Large intestine (tissue), 3 donors: Measurements from ENCODE around the gene PRRX2. TPM values are rescaled to one million over a fixed set of nuclear protein-coding genes. Genes with fewer than 3 reads are reported as not detected.

Experiments used
- DNase-seq, 2 donors: peaks; one replicate each; pipeline versions ENCODE4 v3.0.0 to v3.0.0-alpha.2; 2013
- H3K27ac ChIP-seq: one replicate; pipeline ENCODE4 v1.5.1; 2013; ENCODE audit warnings: low read length
- H3K27me3 ChIP-seq: 2 replicates; pipeline ENCODE4 v1.6.1; 2013; ENCODE audit warnings: low read length; ENCODE audit not compliant: control insufficient read depth, insufficient read depth
- H3K36me3 ChIP-seq: 2 replicates; pipeline ENCODE4 v1.6.1; 2013; ENCODE audit warnings: low read length; ENCODE audit not compliant: control insufficient read depth, insufficient read depth
- H3K4me1 ChIP-seq: one replicate; pipeline ENCODE4 v1.6.1; 2013; ENCODE audit warnings: low read length; ENCODE audit not compliant: control insufficient read depth, insufficient read depth
- H3K4me3 ChIP-seq: one replicate; pipeline ENCODE4 v1.5.1; 2013; ENCODE audit warnings: low read length
- H3K9me3 ChIP-seq: one replicate; pipeline ENCODE4 v1.6.1; 2013; ENCODE audit warnings: mild to moderate bottlenecking, low read depth, low read length, moderate library complexity; ENCODE audit not compliant: control insufficient read depth
- WGBS: methylation state at CpG from one replicate; pipeline ENCODE4 v1.1.5; 2013; ENCODE audit warnings: low lambda C conversion rate; ENCODE audit not compliant: insufficient coverage; 5-methylcytosine and 5-hydroxymethylcytosine counted together
- polyA plus RNA-seq: library from polyadenylated mRNA; unstranded; fragments of 120-200 nt; gene quantifications from one replicate; pipeline ENCODE4 v1.2.1, GENCODE V29; 2013

Gene PRRX2
- polyA plus RNA-seq, 1 donor, result 1.6 TPM

DNA sequence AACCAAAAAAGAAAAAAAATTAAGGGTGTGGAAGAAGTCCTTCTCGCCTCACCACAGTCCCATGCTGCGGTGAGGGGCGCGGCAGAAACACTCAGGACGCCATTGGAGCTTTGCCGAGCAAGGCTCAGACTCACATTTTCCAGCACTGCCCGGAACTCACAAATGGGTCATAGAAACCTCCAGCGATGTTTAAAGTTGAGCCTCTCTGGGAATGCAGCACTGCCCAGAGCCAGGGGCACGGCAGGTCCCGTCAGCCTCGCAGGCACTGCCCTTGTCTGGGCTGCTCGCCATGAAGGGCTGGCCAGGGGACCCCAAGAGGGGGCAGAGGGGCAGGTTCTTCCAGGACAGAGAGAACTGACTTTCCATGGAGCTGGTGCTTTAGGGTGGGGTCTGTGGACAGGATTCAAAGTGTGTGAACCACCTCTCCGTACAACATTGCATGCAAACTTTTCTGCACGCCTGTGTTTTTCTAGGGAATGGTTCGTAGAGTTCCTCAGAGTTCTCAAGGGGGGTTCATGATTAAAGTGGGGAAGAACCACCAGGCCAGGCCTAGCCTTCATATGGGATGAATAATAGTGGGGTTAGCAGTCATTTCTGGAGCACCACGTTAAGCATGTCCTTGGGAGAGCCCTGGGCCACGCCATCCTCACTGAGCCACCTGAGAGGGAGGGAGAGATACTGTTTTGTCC, 38.4 kb downstream of the PRRX2 start:
- DNase-seq, result no peak
- no peak overlapping the region for H3K4me3 ChIP-seq
- WGBS, result no CpG with 5 or more reads among the region's 17 CpGs
- peaks cover 6% of the 10 kb centered on the region for H3K4me1 ChIP-seq
- H3K27me3 ChIP-seq, result peaks cover 13% of the 10 kb centered on the region
- H3K27ac ChIP-seq, result no peak overlapping the region
- no peaks in the 10 kb centered on the region for H3K9me3 ChIP-seq
- H3K36me3 ChIP-seq, result no peaks in the 10 kb centered on the region

DNA sequence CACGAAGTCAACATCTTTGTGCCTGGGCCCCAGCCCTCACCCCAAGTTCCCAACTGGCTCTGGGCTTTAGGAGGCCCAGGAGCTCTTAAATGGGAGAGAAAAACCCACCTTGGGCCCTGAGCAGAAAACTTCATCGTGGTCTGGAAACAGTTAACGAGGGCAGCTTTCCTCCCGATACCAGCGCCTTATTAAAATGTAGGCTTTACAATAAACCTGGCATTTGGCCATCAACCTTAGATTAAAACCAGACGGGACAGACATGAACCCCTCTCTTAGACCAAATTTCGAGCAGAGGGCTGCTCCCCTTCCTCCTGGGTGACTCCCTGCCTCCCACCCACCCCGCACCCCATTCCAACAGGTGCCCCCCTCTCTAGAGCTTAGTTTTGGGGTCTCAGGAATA, 39.4 kb downstream of the PRRX2 start:
- no CpG with 5 or more reads among the region's 8 CpGs for WGBS
- H3K4me3 ChIP-seq, result no peak overlapping the region
- H3K4me1 ChIP-seq, result peaks cover 6% of the 10 kb centered on the region
- H3K27me3 ChIP-seq, result peaks cover 7% of the 10 kb centered on the region
- H3K27ac ChIP-seq, result no peak overlapping the region
- DNase-seq, result no peak
- no peaks in the 10 kb centered on the region for H3K36me3 ChIP-seq
- no peaks in the 10 kb centered on the region for H3K9me3 ChIP-seq

DNA sequence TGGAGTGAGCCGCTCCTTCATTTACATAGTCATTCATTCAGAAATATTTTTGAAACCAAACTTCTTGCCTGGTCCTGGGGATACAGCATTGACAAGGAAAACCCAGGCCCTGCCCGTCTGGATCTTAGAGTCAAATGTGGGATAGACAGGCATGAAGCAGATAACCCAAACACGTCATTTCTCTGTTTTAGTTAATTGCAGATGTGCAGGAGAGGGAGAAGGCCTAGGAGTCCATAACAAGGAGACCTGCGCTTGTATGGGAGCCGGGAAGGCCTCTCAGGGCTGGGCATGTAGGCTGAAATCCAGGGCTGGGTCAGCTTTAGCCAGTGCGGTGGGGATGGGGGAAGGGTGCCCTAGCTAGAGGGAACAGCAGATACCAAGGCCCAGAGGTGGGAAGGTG, 43.3 kb downstream of the PRRX2 start:
- Histone ChIP-seq H3K36me3 (no peaks in the 10 kb centered on the region), H3K9me3 (no peaks in the 10 kb centered on the region), H3K4me3 (no peak overlapping the region), H3K27me3 (peaks cover 13% of the 10 kb centered on the region), H3K27ac (no peak overlapping the region), H3K4me1 (no peaks in the 10 kb centered on the region)
- no CpG with 5 or more reads among the region's 6 CpGs for WGBS
- DNase-seq, result no peak

DNA sequence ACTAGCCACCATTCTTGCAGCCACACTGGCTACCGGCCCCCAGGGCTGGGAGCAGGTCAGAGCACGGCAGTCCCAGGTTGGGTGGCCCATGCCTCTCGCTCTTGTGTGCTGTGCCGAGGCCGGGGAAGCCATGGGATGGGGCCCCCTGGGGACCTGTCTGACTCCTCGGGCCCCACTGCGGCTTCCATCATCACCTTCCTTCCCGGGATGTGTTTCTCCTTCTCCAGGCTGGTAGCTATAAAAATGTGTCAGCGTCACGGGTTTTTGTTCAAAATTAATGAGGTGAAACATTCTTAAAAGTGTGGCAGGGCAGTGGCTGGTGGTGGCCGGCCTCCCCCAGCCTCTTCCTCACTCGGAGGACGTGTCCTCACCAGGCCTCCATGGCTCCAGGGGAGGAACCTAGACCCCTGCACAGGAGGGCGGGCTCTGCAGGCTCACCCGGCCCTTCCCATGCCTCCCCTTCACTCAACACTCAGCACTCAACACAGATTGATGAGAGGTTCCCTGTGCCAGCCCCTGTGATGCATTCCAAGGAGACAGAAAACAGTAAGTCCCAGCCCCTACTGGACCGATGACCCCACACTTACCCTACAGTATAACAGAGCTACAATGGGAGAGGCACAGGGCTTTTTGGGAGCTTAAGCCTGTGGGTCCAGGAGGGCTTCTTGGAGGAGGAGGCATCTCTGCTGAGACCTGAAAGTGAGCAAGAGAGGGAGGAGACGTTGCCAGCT, 44.2 kb downstream of the PRRX2 start:
- Histone ChIP-seq H3K4me1 (no peaks in the 10 kb centered on the region), H3K4me3 (no peak overlapping the region), H3K27me3 (peaks cover 13% of the 10 kb centered on the region), H3K36me3 (no peaks in the 10 kb centered on the region), H3K27ac (no peak overlapping the region), H3K9me3 (no peaks in the 10 kb centered on the region)
- DNase-seq, result no peak
- WGBS, result no CpG with 5 or more reads among the region's 17 CpGs

DNA sequence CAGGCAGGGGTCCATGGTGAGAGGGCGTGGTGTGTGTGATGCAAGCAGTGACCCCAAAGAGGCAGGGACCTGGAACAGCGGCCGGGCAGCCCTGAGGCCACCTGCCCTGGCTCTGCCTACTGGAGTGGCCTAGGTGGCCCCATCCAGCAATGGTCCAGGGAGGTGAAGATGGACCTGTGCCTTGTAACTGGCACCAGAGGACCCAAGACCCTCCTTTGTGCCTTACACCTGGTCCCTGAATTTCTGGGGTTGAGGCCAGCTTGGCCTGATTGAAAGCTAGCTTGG, 44.7 kb downstream of the PRRX2 start:
- no peak overlapping the region for H3K4me3 ChIP-seq
- peaks cover 13% of the 10 kb centered on the region for H3K27me3 ChIP-seq

DNA sequence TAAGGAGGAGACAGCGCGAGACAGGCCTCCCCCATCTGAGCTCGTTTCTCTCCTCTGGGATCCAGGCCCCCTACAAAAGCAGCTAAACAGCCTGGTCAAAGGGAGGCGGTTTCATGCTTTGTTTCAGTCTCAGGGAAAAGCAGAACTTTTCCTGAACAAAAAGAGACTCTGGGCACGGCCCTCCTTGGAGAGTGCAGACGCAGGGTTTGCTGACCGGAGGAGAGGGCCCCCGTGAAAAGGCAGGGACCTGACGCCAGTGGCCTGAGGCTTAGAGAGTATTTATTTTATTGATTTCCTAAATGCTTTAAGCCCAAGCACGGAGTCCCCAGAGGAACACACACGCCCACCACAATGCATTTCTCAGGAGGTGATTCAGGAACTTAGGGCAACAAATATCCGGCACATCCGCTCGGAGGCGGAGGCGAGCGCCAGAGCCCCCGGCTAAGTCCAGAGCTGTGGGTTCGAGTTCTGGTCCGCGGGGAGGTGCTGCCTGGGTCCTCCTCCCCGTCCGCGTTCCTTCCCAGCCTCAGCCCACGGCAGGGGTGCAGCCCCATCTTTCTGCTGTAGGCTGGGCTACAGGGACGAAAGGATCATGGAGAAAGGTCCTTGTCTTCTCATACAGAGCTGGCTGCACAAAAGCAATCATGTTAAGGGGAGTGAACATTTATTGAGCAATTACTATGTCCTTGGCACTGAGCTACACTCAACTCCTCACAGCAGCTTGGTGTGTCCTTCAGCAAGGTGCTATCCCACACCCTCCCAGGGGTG, 47.4 kb downstream of the PRRX2 start:
- WGBS, result 57% methylated on average over 1 of the region's 26 CpGs

More for the DNA sequence above, 44.7 kb downstream of the PRRX2 start:
- Histone ChIP-seq H3K4me1 (no peaks in the 10 kb centered on the region), H3K9me3 (no peaks in the 10 kb centered on the region), H3K27ac (no peak overlapping the region), H3K36me3 (no peaks in the 10 kb centered on the region)
- WGBS, result no CpG with 5 or more reads among the region's 3 CpGs
- DNase-seq, result no peak

DNA sequence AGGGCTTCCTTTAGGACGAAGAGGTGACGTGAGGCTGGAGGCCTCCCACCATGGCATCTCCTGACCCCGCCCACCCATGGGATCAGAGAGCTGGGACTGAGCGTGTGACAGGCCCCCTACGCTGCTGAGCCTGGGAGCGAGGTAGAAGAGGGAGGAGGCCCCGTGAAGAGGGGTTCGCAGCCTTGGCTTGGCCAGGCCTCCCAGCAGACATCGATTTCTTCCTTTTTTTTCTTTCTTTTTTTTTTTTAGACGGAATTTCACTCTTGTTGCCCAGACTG, 47.9 kb downstream of the PRRX2 start:
- H3K27me3 ChIP-seq, result peaks cover 13% of the 10 kb centered on the region
- DNase-seq, result no peak

More for the DNA sequence above, 47.4 kb downstream of the PRRX2 start:
- DNase-seq, result no peak
- H3K9me3 ChIP-seq, result no peaks in the 10 kb centered on the region
- H3K4me1 ChIP-seq, result no peaks in the 10 kb centered on the region
- H3K27ac ChIP-seq, result no peak overlapping the region
- H3K4me3 ChIP-seq, result no peak overlapping the region
- H3K36me3 ChIP-seq, result no peaks in the 10 kb centered on the region
- H3K27me3 ChIP-seq, result peaks cover 13% of the 10 kb centered on the region

DNA sequence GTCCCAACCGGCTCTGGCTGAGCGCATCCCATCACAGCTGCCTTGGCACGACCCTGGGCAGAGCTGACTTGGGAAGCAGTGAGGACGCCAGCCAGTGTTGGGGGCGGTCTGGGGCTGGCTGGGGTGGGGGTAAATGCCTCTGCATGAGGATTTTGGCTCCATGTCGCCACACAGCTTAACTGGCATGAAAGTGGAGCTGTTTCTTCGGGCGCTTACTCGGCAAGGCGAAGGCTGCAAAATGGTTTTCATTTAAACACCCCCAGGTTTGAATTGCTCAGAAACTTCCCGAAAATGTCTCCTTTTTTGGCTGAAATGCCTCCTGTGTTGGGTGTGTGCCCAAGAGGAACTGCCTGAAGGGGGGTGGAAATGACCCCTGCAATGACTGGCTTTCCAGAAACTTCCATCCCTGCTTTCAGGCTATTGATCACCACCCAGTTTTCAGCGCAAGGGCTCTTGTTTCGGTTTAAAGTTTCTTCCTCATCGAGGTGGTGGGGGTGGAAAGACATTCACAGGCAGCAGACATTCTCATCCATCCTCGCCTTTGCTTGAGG, 49.1 kb downstream of the PRRX2 start:
- Histone ChIP-seq H3K9me3 (peaks cover 4% of the 10 kb centered on the region), H3K4me1 (no peaks in the 10 kb centered on the region), H3K27me3 (peaks cover 22% of the 10 kb centered on the region), H3K4me3 (no peak overlapping the region), H3K36me3 (no peaks in the 10 kb centered on the region), H3K27ac (no peak overlapping the region)
- no peak for DNase-seq
- no CpG with 5 or more reads among the region's 15 CpGs for WGBS

More for the DNA sequence above, 47.9 kb downstream of the PRRX2 start:
- H3K36me3 ChIP-seq, result no peaks in the 10 kb centered on the region
- H3K4me3 ChIP-seq, result no peak overlapping the region
- H3K9me3 ChIP-seq, result no peaks in the 10 kb centered on the region
- no CpG with 5 or more reads among the region's 10 CpGs for WGBS
- no peak overlapping the region for H3K27ac ChIP-seq
- H3K4me1 ChIP-seq, result no peaks in the 10 kb centered on the region

DNA sequence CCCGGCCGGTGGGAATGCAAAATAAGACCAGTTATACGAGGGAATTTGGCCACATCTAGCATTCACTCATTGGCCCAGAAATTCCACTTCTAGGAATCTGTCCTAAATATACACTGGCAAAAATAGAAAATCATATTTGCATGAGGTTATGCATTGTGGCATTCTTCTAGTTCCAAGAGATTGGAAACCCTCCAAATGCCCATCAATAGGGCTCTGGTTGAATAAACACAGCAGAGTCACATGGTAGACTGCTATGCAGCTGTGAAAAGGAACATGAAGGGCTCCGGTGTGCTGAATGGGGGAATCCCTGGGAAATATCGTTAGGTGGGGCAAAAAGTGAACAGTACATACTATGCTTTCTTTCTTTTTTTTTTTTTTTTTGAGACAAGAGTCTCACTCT, 50.6 kb downstream of the PRRX2 start:
- Histone ChIP-seq H3K4me3 (no peak overlapping the region), H3K36me3 (no peaks in the 10 kb centered on the region), H3K27ac (no peak overlapping the region), H3K9me3 (peaks cover 4% of the 10 kb centered on the region), H3K27me3 (peaks cover 22% of the 10 kb centered on the region), H3K4me1 (no peaks in the 10 kb centered on the region)
- DNase-seq, result no peak
- WGBS, result no CpG with 5 or more reads among the region's 5 CpGs

DNA sequence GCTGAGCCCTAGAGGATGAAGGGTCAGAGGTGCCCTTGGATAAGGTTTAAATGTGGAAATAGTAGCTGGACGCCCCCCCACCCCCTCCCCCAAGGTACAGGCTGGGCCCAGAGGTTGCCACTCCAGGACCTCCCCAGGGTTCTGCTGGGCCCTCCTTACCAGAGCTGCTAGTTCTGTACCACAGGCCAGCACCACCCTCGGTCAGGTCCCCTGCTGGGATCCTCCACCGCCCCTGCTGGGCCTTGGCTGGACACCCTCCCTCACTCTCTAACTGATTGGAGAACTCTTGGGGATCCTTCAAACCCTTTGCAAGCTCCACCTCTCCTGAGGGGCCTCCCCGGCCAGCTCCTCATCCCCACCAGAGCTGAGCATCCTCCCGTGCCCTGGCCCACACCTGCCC, 52.5 kb downstream of the PRRX2 start:
- no CpG with 5 or more reads among the region's 5 CpGs for WGBS
- H3K27ac ChIP-seq, result no peak overlapping the region
- no peaks in the 10 kb centered on the region for H3K36me3 ChIP-seq
- H3K4me3 ChIP-seq, result no peak overlapping the region
- H3K9me3 ChIP-seq, result peaks cover 4% of the 10 kb centered on the region
- DNase-seq, result no peak
- H3K4me1 ChIP-seq, result no peaks in the 10 kb centered on the region
- peaks cover 11% of the 10 kb centered on the region for H3K27me3 ChIP-seq
